A673 (cell line): ENCODE data around the gene SYTL5. TPM values are rescaled to one million over a fixed set of nuclear protein-coding genes. Genes with fewer than 3 reads are reported as not detected.

Experiments used
- BruUV-seq: library from RNA; stranded (reverse); fragments of 400-500 nt; replicated peaks from 2 replicates; lab custom pipeline; 2021; lab: Mats Ljungman, UMichigan
- CTCF ChIA-PET: fragments of 300-600 bp; sonication (Branson Sonifier 250); formaldehyde crosslinking; loops from one replicate; lab custom pipeline; 2022; ENCODE audit warnings: antibody characterized with exemption; lab: Charles Lee
- POLR2A ChIA-PET: fragments of 300-600 bp; sonication (Branson Sonifier 250); formaldehyde crosslinking; loops from one replicate; lab custom pipeline; 2022; ENCODE audit warnings: antibody characterized with exemption; ENCODE audit not compliant: low non-redundant PET; lab: Charles Lee
- DNase-seq: peaks from one replicate; pipeline ENCODE4 v3.0.0-alpha.2; 2015; ENCODE audit warnings: low spot score
- H3K27ac ChIP-seq: fragments of 200-600 bp; sonication (generic); 2 replicates; pipeline ENCODE4 v1.5.1; 2016; ENCODE audit warnings: mixed run types, low read depth, mild to moderate bottlenecking, mixed read lengths, antibody characterized with exemption, low read length; ENCODE audit not compliant: poor library complexity, severe bottlenecking
- H3K27me3 ChIP-seq: fragments of 200-600 bp; sonication (generic); replicated peaks from 2 replicates; pipeline ENCODE4 v1.6.1; 2017; ENCODE audit warnings: mixed run types, low read depth, mild to moderate bottlenecking, mixed read lengths, antibody characterized with exemption, low read length; ENCODE audit not compliant: insufficient read depth, poor library complexity
- H3K36me3 ChIP-seq: fragments of 200-600 bp; sonication (generic); 2 replicates; pipeline ENCODE4 v1.6.1; 2016; ENCODE audit warnings: mixed run types, mild to moderate bottlenecking, mixed read lengths, antibody characterized with exemption, low read length; ENCODE audit not compliant: insufficient read depth, poor library complexity, severe bottlenecking
- H3K4me1 ChIP-seq: fragments of 200-600 bp; sonication (generic); 2 replicates; pipeline ENCODE4 v1.6.1; 2017; ENCODE audit warnings: mixed run types, mild to moderate bottlenecking, mixed read lengths, antibody characterized with exemption, low read length; ENCODE audit not compliant: insufficient read depth, poor library complexity, severe bottlenecking
- H3K4me3 ChIP-seq: fragments of 200-600 bp; sonication (generic); 2 replicates; pipeline ENCODE4 v1.5.1; 2016; ENCODE audit warnings: low read depth, mixed run types, mild to moderate bottlenecking, mixed read lengths, low read length; ENCODE audit not compliant: poor library complexity, severe bottlenecking
- H3K9me3 ChIP-seq: fragments of 200-600 bp; sonication (generic); 2 replicates; pipeline ENCODE4 v1.6.1; 2016; ENCODE audit warnings: mixed run types, low read depth, mild to moderate bottlenecking, mixed read lengths, antibody characterized with exemption, low read length; ENCODE audit not compliant: poor library complexity, severe bottlenecking
- CTCF ChIP-seq: fragments of 300-800, 200-600 bp; sonication (generic); conservative IDR thresholded peaks from 2 replicates; pipeline ENCODE4 v1.5.1; 2017; ENCODE audit warnings: low read depth, mild to moderate bottlenecking, antibody characterized with exemption, low read length, moderate library complexity, mixed read lengths
- EZH2 ChIP-seq: fragments of 200-600 bp; sonication (generic); IDR thresholded peaks from 2 replicates; pipeline ENCODE4 v1.6.1; 2017; ENCODE audit warnings: borderline replicate concordance, low read depth, mild to moderate bottlenecking, mixed read lengths, antibody characterized with exemption, low read length; ENCODE audit not compliant: poor library complexity, severe bottlenecking
- intact Hi-C: fragments of 100-400 bp; cut with micrococcal nuclease; formaldehyde crosslinking; loops from one replicate; pipeline ENCODE4 v1.10.0; 2022; ENCODE audit not compliant: unreplicated experiment
- total RNA-seq: library from RNA; stranded (reverse); gene quantifications from 2 replicates; pipeline ENCODE4 v1.2.3, GENCODE V29; 2021

Gene SYTL5
- total RNA-seq, 1 experiment from 2014 or later = 17.9 TPM

GRCh38 chrX:38069273-38069672 lies 62.9 kb downstream of the SYTL5 start:
- CTCF ChIA-PET = no interaction called here
- TF ChIP-seq EZH2 = no peak
- no peak for TF ChIP-seq CTCF
- BruUV-seq = no TSS peak
- Histone ChIP-seq H3K36me3 (no peaks in the 10 kb centered on the region), H3K27ac (no peak overlapping the region), H3K27me3 (no peaks in the 10 kb centered on the region), H3K4me1 (no peaks in the 10 kb centered on the region), H3K9me3 (no peaks in the 10 kb centered on the region), H3K4me3 (no peak overlapping the region)
- POLR2A ChIA-PET = no interaction called here
- DNase-seq = no peak
- intact Hi-C loops = no loop called here

- no peaks in the 10 kb centered on the region for H3K9me3 ChIP-seq
- no peaks in the 10 kb centered on the region for H3K36me3 ChIP-seq
- DNase-seq = no peak
- intact Hi-C loops = no loop called here
- ChIA-PET CTCF (no interaction called here), POLR2A (no interaction called here)
- no peak overlapping the region for H3K4me3 ChIP-seq
- no peaks in the 10 kb centered on the region for H3K4me1 ChIP-seq
- H3K27me3 ChIP-seq = no peaks in the 10 kb centered on the region
- BruUV-seq = no TSS peak
- H3K27ac ChIP-seq = no peak overlapping the region
- TF ChIP-seq EZH2 = no peak
- no peak for TF ChIP-seq CTCF
Measured at GRCh38 chrX:38069991-38070390, 63.6 kb downstream of the SYTL5 start.

GRCh38 chrX:38079463-38079862 lies 73.1 kb downstream of the SYTL5 start:
- TF ChIP-seq EZH2 (no peak), CTCF (no peak)
- Histone ChIP-seq H3K4me1 (no peaks in the 10 kb centered on the region), H3K27ac (no peak overlapping the region), H3K9me3 (no peaks in the 10 kb centered on the region), H3K27me3 (no peaks in the 10 kb centered on the region), H3K4me3 (no peak overlapping the region), H3K36me3 (no peaks in the 10 kb centered on the region)
- CTCF ChIA-PET = no interaction called here
- POLR2A ChIA-PET = no interaction called here
- intact Hi-C loops = no loop called here
- no TSS peak for BruUV-seq
- no peak for DNase-seq
